ENCODE measurements around the gene SIPA1L2. TPM values are rescaled to one million over a fixed set of nuclear protein-coding genes. Genes with fewer than 3 reads are reported as not detected.

SIPA1L2 gene
- total RNA-seq, 6 experiments from 2014 or later: 3.7 to 22.8 (median 10.7) TPM

DNA sequence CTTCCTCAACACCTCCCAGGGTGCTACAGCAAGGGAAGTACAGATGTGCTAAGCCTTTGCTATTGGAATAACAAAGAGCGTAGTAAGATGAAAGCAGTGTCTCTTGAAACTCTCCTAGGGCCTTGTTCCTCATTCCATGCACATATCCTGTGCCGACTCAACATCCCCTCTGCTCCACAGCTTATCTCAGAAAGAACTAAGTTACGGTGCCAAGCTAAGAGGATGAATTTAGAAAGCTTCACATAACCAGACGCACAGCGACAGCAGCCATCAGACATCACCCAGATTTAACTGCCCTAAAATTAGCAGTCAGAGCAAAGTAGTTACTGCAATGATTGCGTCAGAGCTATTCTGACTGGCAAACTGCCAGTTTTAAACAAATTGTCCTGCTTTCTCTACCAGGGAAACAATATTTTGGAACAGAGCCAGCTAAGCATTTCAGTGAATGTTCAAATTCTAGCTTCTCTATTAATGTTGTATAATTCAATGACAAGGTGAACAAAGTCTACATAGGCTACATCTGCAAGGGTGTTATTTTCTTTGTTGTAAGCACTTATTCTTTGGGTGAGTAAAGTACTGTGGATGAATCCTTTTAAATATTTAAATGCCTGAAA lies 9.5 kb downstream of the SIPA1L2 start:
- Histone ChIP-seq H3K9me3 (no peaks in the 10 kb centered on the region), H3K27ac (peak overlapping the region in 2 of 3 donors; percentile 6 to 9), H3K27me3 (no peaks in the 10 kb centered on the region), H3K36me3 (no peaks in the 10 kb centered on the region), H3K4me1 (peaks cover 0 to 15% (median 4%) of the 10 kb centered on the region in 4 donors), H3K4me3 (no peak overlapping the region)
- DNase-seq (peak in 1 of 3 donors; percentile 69), ATAC-seq (peak; percentile 67 to 79 (median 76))
- TF ChIP-seq, protein P1, sequence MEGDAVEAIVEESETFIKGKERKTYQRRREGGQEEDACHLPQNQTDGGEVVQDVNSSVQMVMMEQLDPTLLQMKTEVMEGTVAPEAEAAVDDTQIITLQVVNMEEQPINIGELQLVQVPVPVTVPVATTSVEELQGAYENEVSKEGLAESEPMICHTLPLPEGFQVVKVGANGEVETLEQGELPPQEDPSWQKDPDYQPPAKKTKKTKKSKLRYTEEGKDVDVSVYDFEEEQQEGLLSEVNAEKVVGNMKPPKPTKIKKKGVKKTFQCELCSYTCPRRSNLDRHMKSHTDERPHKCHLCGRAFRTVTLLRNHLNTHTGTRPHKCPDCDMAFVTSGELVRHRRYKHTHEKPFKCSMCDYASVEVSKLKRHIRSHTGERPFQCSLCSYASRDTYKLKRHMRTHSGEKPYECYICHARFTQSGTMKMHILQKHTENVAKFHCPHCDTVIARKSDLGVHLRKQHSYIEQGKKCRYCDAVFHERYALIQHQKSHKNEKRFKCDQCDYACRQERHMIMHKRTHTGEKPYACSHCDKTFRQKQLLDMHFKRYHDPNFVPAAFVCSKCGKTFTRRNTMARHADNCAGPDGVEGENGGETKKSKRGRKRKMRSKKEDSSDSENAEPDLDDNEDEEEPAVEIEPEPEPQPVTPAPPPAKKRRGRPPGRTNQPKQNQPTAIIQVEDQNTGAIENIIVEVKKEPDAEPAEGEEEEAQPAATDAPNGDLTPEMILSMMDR (IDR thresholded peaks at IDR 0.05): no peak
- no peak for TF ChIP-seq POLR2A (IDR thresholded peaks at IDR 0.05)
- 31% methylated on average over 4 of the region's 6 CpGs for WGBS (ENCODE audit: insufficient coverage, low coverage, low lambda C conversion rate, missing lambda C conversion rate)
- intact Hi-C loops (cut with DNase I): no loop called here

DNA sequence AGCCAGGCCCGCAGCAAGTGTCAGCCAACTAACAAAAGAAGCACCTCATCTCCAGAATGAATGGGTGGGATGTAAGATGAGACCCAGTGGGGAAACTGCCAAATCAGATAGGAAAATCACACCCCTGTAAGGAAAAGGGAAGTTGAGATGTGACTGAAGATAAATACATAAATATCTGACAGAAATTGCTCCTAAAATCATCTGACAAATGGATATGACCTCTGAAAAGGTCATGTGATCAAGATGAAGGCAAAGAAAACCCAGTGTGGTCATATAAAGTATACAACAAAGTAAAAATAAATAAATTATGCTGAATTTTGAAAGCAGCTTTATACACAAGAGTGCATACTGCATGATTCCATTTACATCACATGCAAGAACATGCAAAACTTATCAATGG lies 12.7 kb downstream of the SIPA1L2 start:
- TF ChIP-seq, protein P1 (IDR thresholded peaks at IDR 0.05): no peak
- TF ChIP-seq POLR2A (IDR thresholded peaks at IDR 0.05): no peak
- no peak for ATAC-seq
- Histone ChIP-seq H3K4me1 (peaks cover 0 to 17% (median 4%) of the 10 kb centered on the region in 4 donors), H3K27ac (no peak overlapping the region), H3K27me3 (no peaks in the 10 kb centered on the region), H3K36me3 (no peaks in the 10 kb centered on the region), H3K4me3 (no peak overlapping the region), H3K9me3 (no peaks in the 10 kb centered on the region)
- intact Hi-C loops (cut with DNase I): no loop called here
- 100% methylated on average over 1 of the region's 1 CpG for WGBS (ENCODE audit: insufficient coverage, low coverage, low lambda C conversion rate, missing lambda C conversion rate)
- DNase-seq: no peak

DNA sequence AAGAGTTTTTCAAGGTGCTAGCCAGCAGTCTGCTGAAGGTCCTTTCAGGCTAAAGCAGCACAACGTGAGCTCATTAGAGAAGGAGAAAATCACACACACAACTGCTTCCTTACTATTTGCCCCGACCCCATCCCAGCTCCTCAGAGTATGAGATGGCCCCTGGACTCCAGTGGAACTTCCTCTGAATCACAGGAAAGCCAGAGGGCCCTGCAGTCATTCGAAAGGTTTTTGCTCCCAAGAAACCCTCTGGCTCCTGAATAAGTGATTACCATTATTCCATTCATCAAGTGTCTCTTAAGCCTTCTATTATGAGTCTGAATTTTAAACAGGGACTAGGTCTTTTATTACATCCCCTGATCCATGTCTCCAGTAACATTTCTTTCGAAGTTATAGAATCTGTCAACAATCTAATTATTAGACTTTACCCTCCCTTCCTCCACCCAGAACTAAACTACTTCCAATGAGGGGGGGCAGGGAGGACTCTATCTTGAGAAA lies 14.6 kb downstream of the SIPA1L2 start:
- no peak overlapping the region for H3K4me3 ChIP-seq
- H3K9me3 ChIP-seq: no peaks in the 10 kb centered on the region
- 81% methylated on average over 4 of the region's 4 CpGs for WGBS (ENCODE audit: insufficient coverage, low coverage, low lambda C conversion rate, missing lambda C conversion rate)
- H3K27me3 ChIP-seq: no peaks in the 10 kb centered on the region
- H3K27ac ChIP-seq: no peak overlapping the region
- DNase-seq (no peak), ATAC-seq (no peak)
- no peaks in the 10 kb centered on the region for H3K36me3 ChIP-seq
- H3K4me1 ChIP-seq: peaks cover 0 to 8% (median 2%) of the 10 kb centered on the region in 4 donors
- intact Hi-C loops (cut with DNase I): no loop called here
- no peak for TF ChIP-seq POLR2A (IDR thresholded peaks at IDR 0.05)
- TF ChIP-seq, protein P1 (IDR thresholded peaks at IDR 0.05): no peak

DNA sequence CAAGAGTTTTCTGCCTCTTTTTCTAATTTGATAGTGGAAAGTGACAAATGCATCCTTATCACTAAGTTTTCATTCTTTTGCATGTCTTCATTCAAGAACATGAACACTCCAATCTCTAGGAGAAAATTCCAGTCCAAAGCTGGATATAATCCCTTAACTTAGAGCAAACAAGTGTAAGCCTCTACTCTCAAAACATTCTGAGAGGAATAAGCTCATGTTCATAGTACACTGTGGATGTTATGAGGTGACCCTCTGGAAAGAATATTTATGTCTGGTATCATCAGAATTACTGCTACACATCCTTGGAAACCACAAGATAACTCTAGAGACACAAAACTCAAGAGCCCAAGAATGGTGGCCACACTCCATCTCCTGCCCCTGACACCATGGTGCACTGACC lies 15.1 kb downstream of the SIPA1L2 start:
- intact Hi-C loops (cut with DNase I): no loop called here
- no peaks in the 10 kb centered on the region for H3K36me3 ChIP-seq
- DNase-seq (no peak), ATAC-seq (no peak)
- peaks cover 0 to 2% (median 0%) of the 10 kb centered on the region in 4 donors for H3K4me1 ChIP-seq
- H3K9me3 ChIP-seq: no peaks in the 10 kb centered on the region
- TF ChIP-seq POLR2A (IDR thresholded peaks at IDR 0.05): no peak
- TF ChIP-seq, protein P1 (IDR thresholded peaks at IDR 0.05): no peak
- H3K4me3 ChIP-seq: no peak overlapping the region
- H3K27ac ChIP-seq: no peak overlapping the region
- no peaks in the 10 kb centered on the region for H3K27me3 ChIP-seq
